ENCODE results near the gene HOPX. TPM values are rescaled to one million over a fixed set of nuclear protein-coding genes. Genes with fewer than 3 reads are reported as not detected.

Gene HOPX
- total and polyA plus RNA-seq, 2 of the 8 experiments (the other 6 are each of a cell fraction or from before 2014, with no cell fraction given): not detected

- TF ChIP-seq CTBP2 (IDR thresholded peaks at IDR 0.05; ENCODE audit: borderline replicate concordance, insufficient read depth, insufficient read length, low read length): no peak
- TF ChIP-seq FOSL1 (IDR thresholded peaks at IDR 0.05; ENCODE audit: insufficient read depth, low read depth, low read length): no peak
- TF ChIP-seq SUZ12 (IDR thresholded peaks at IDR 0.05; ENCODE audit: low read length): no peak
- TF ChIP-seq CHD2 (IDR thresholded peaks at IDR 0.05; ENCODE audit: low read length): no peak
- no peak for TF ChIP-seq CBX8 (IDR thresholded peaks at IDR 0.05; ENCODE audit: borderline replicate concordance, low read depth, low read length)
- no peak for TF ChIP-seq SRF (IDR thresholded peaks at IDR 0.05; ENCODE audit: low read depth, low read length)
- no peak for TF ChIP-seq TEAD4 (IDR thresholded peaks at IDR 0.05; ENCODE audit: low read depth, low read length)
Measured at GRCh38 chr4:56674984-56675383, 6.1 kb downstream of the HOPX start (continued).

Measured in H1 (cell line).